K562 (cell line): ENCODE data around the gene FLAD1. TPM values are rescaled to one million over a fixed set of nuclear protein-coding genes. Genes with fewer than 3 reads are reported as not detected.

ENCODE experiments used
- CREM ChIP-seq: IDR thresholded peaks from 2 replicates; pipeline ENCODE4 v1.6.1; 2014; ENCODE audit warnings: antibody characterized with exemption, low read depth
- CTCFL ChIP-seq: IDR thresholded peaks from 2 replicates; pipeline ENCODE4 v1.6.1; 2011; ENCODE audit warnings: borderline replicate concordance, low read depth, mild to moderate bottlenecking, moderate library complexity, low read length; ENCODE audit not compliant: insufficient read depth, poor library complexity, severe bottlenecking
- DDX20 ChIP-seq: fragments of 450-650 bp; IDR thresholded peaks from 2 replicates; pipeline ENCODE4 v1.6.1; 2016; ENCODE audit warnings: missing genetic modification characterization, low read depth, mild to moderate bottlenecking, missing compliant biosample characterization, moderate library complexity
- DNMT1 ChIP-seq: fragments of 450-650 bp; IDR thresholded peaks from 2 replicates; pipeline ENCODE4 v1.6.1; 2016; ENCODE audit warnings: antibody characterized with exemption, mild to moderate bottlenecking
- EP300 ChIP-seq: IDR thresholded peaks from 2 replicates; pipeline ENCODE4 v1.6.1; 2012; ENCODE audit warnings: low read length, improper control_type of control experiment
- ETS1 ChIP-seq: conservative IDR thresholded peaks from 2 replicates; pipeline ENCODE4 v1.6.1; 2011; ENCODE audit warnings: low read depth, mild to moderate bottlenecking, low read length; ENCODE audit not compliant: control insufficient read depth
- FOXA3 ChIP-seq, 2 experiments: fragments of 450-650 bp in 1 of 2; sonication (generic) in 1 of 2; formaldehyde crosslinking; IDR thresholded peaks in 1 of 2; conservative IDR thresholded peaks in 1 of 2; 2 replicates each; pipeline versions ENCODE4 v1.4.0 to v1.8.0; 2020 to 2022; ENCODE audit warnings: mild to moderate bottlenecking in 2 of 2, missing genetic modification reagents in 1 of 2
- HDAC2 ChIP-seq: fragments of 450-650 bp; IDR thresholded peaks from 2 replicates; pipeline ENCODE4 v1.6.1; 2016; ENCODE audit warnings: mild to moderate bottlenecking
- HNRNPH1 ChIP-seq: fragments of 200-400 bp; formaldehyde crosslinking; optimal IDR thresholded peaks from 2 replicates; pipeline ENCODE3; 2017; ENCODE audit warnings: low read depth, mild to moderate bottlenecking, low read length, moderate library complexity
- L3MBTL2 ChIP-seq: fragments of 450-650 bp; IDR thresholded peaks from 2 replicates; pipeline ENCODE4 v1.6.1; 2016; ENCODE audit warnings: mild to moderate bottlenecking, moderate library complexity
- POLR2AphosphoS5 ChIP-seq: IDR thresholded peaks from 2 replicates; pipeline ENCODE4 v1.6.1; 2011; ENCODE audit warnings: mild to moderate bottlenecking, low read depth, low read length, moderate library complexity; ENCODE audit not compliant: control insufficient read depth, insufficient read depth
- RBM17 ChIP-seq: fragments of 200-400 bp; formaldehyde crosslinking; IDR thresholded peaks from 2 replicates; pipeline ENCODE4 v1.6.1; 2017; ENCODE audit warnings: low read depth, mild to moderate bottlenecking, low read length, borderline replicate concordance
- RFX5 ChIP-seq: IDR thresholded peaks from 2 replicates; pipeline ENCODE4 v1.6.1; 2011; ENCODE audit warnings: low read depth, mild to moderate bottlenecking, improper control_type of control experiment, low read length
- SMARCB1 ChIP-seq: IDR thresholded peaks from 2 replicates; pipeline ENCODE4 v1.6.1; 2011; ENCODE audit warnings: improper control_type of control experiment, low read depth; ENCODE audit not compliant: insufficient read length
- SMARCE1 ChIP-seq: fragments of 450-650 bp; IDR thresholded peaks from 2 replicates; pipeline ENCODE4 v1.7.1; 2016; ENCODE audit warnings: mild to moderate bottlenecking
- TAF15 ChIP-seq: fragments of 200-400 bp; formaldehyde crosslinking; IDR thresholded peaks from 2 replicates; pipeline ENCODE4 v1.6.1; 2017; ENCODE audit warnings: mild to moderate bottlenecking, low read depth, low read length, moderate library complexity
- TAF7 ChIP-seq: fragments of 450-650 bp; IDR thresholded peaks from 2 replicates; pipeline ENCODE4 v1.6.1; 2016; ENCODE audit warnings: missing genetic modification characterization, missing compliant biosample characterization
- TARDBP ChIP-seq: fragments of 450-650 bp; IDR thresholded peaks from 2 replicates; pipeline ENCODE4 v1.6.1; 2016
- TFAM ChIP-seq: fragments of 250-450 bp; sonication (Bioruptor Pico); conservative IDR thresholded peaks from 2 replicates; pipeline ENCODE4 v1.5.0; 2021; ENCODE audit warnings: mild to moderate bottlenecking, moderate library complexity
- TRIM24 ChIP-seq, 2 experiments: fragments of 450-650 bp; IDR thresholded peaks; 2 replicates each; pipeline ENCODE4 v1.6.1; 2016
- TSC22D4 ChIP-seq: fragments of 450-650 bp; IDR thresholded peaks from 2 replicates; pipeline ENCODE4 v1.6.1; 2016; ENCODE audit warnings: missing genetic modification characterization, missing biosample characterization, control low read depth
- YBX1 ChIP-seq: fragments of 450-650 bp; IDR thresholded peaks from 2 replicates; pipeline ENCODE4 v1.7.1; 2016; ENCODE audit warnings: mild to moderate bottlenecking
- ZNF280A ChIP-seq: fragments of 450-650 bp; IDR thresholded peaks from 2 replicates; pipeline ENCODE4 v1.6.1; 2018; ENCODE audit warnings: mild to moderate bottlenecking, low read depth; ENCODE audit not compliant: partially characterized antibody
- ZNF347 ChIP-seq: fragments of 450-650 bp; formaldehyde crosslinking; IDR thresholded peaks from 2 replicates; pipeline ENCODE4 v1.4.0; 2020; ENCODE audit warnings: low read depth, mild to moderate bottlenecking, moderate library complexity
- polyA plus RNA-seq, 8 experiments: library from polyadenylated mRNA; depleted of rRNA in 4 of 8; stranded (reverse) in 5 of 8; unstranded in 3 of 8; fragments of >200 nt; fragmentation: Nextera tagmentation in 2 of 8; fragmentation: Illumina TruSeq in 1 of 8; extraction: Ambion mirVana in 2 of 8; extraction: Trizol in 1 of 8; gene quantifications; 2 replicates each; pipeline versions ENCODE4 v1.2.1 to v1.2.3, GENCODE V29; 2011 to 2014; ENCODE audit warnings: inconsistent platforms in 1 of 8, missing spikeins in 1 of 8
- total RNA-seq, 7 experiments: library from RNA; depleted of rRNA in 6 of 7; stranded (reverse); fragments of >200 nt in 6 of 7; fragmentation: Illumina TruSeq in 2 of 7; extraction: Trizol in 2 of 7; gene quantifications; 2 replicates each; pipeline versions ENCODE4 v1.2.1 to v1.2.3, GENCODE V29; 2011 to 2021; ENCODE audit warnings: low replicate concordance in 1 of 7

The FLAD1 gene
- total and polyA plus RNA-seq, 9 of the 15 experiments (the other 6 are each of a cell fraction or from before 2014, with no cell fraction given): 24.9 to 85.8 (median 67.0) TPM

- no peak for TF ChIP-seq ETS1
- no peak for TF ChIP-seq CTCFL
- no peak for TF ChIP-seq HNRNPH1
- no peak for TF ChIP-seq ZNF347 (CRISPR knock-in tag)
- no peak for TF ChIP-seq DDX20
- no peak for TF ChIP-seq TARDBP
- no peak for TF ChIP-seq TAF15
- TF ChIP-seq EP300: no peak; the same call in 1 of the 2 replicates
- TF ChIP-seq RFX5: no peak
- no peak for TF ChIP-seq HDAC2
- TF ChIP-seq TSC22D4 (tag): no peak
- TF ChIP-seq POLR2AphosphoS5: no peak; the same call in none of the 2 replicates
- no peak for TF ChIP-seq TRIM24 (IDR thresholded peaks at IDR 0.05)
- no peak for TF ChIP-seq SMARCE1
- no peak for TF ChIP-seq RBM17
- TF ChIP-seq DNMT1: no peak
- TF ChIP-seq ZNF280A: no peak
- TF ChIP-seq YBX1: no peak
- no peak for TF ChIP-seq L3MBTL2
- no peak for TF ChIP-seq TFAM (CRISPR knock-in tag)
- peak; percentile 65 for TF ChIP-seq TAF7
- no peak for TF ChIP-seq SMARCB1
- TF ChIP-seq CREM: no peak
- TF ChIP-seq FOXA3 (CRISPR knock-in tag; conservative IDR thresholded peaks at IDR 0.05 in 1 of 2, IDR thresholded peaks at IDR 0.05 in 1 of 2): no peak
Observed at GRCh38 chr1:154974808-154975408, 8.2 kb upstream of the FLAD1 start (continued).
